Thymus (tissue), 11 donors: ENCODE data around the gene AKR1E2. TPM values are rescaled to one million over a fixed set of nuclear protein-coding genes. Genes with fewer than 3 reads are reported as not detected.

Experiments
- DNase-seq, 9 donors: peaks; one replicate each; pipeline ENCODE4 v3.0.0-alpha.2; 2013; ENCODE audit warnings: low spot score in 9 of 9, low read depth in 6 of 9, missing footprints in 1 of 9
- H3K27ac ChIP-seq, 2 donors: one replicate each; pipeline ENCODE4 v1.5.1; 2013; ENCODE audit warnings: control low read depth in 1 of 2, low read depth in 1 of 2, low read length in 1 of 2, mild to moderate bottlenecking in 1 of 2, moderate library complexity in 1 of 2
- H3K27me3 ChIP-seq, 2 donors: one replicate each; pipeline ENCODE4 v1.5.1; 2013; ENCODE audit warnings: low read length in 1 of 2; ENCODE audit not compliant: control insufficient read depth in 2 of 2, insufficient read depth in 1 of 2
- H3K36me3 ChIP-seq, 2 donors: one replicate each; pipeline ENCODE4 v1.5.1; 2013; ENCODE audit warnings: low read length in 1 of 2, mild to moderate bottlenecking in 1 of 2, moderate library complexity in 1 of 2; ENCODE audit not compliant: control insufficient read depth in 2 of 2, insufficient read depth in 2 of 2
- H3K4me1 ChIP-seq, 2 donors: one replicate each; pipeline ENCODE4 v1.5.1; 2013; ENCODE audit warnings: low read length in 2 of 2; ENCODE audit not compliant: control insufficient read depth in 2 of 2, insufficient read depth in 2 of 2
- H3K4me3 ChIP-seq, 2 donors: one replicate each; pipeline ENCODE4 v1.5.1; 2013; ENCODE audit warnings: low read length in 2 of 2, control low read depth in 1 of 2, mild to moderate bottlenecking in 1 of 2
- H3K9me3 ChIP-seq, 2 donors: one replicate each; pipeline ENCODE4 v1.5.1; 2013; ENCODE audit warnings: low read length in 1 of 2, mild to moderate bottlenecking in 1 of 2; ENCODE audit not compliant: control insufficient read depth in 2 of 2, insufficient read depth in 1 of 2
- WGBS: extraction: QIAGEN DNeasy Blood & Tissue Kit; methylation state at CpG from one replicate; pipeline ENCODE4 v1.1.7; 2013; 5-methylcytosine and 5-hydroxymethylcytosine counted together
- polyA plus RNA-seq: library from polyadenylated mRNA; stranded (reverse); fragments of 200-250 nt; gene quantifications from one replicate; pipeline ENCODE4 v1.2.3, GENCODE V29; 2013
- total RNA-seq: library from RNA; stranded (reverse); fragments of 120-200 nt; gene quantifications from one replicate; pipeline ENCODE4 v1.2.4, GENCODE V29; 2013
- donor health status: healthy.

Gene AKR1E2
- total and polyA plus RNA-seq, 2 donors, result 1.4 to 3.4 TPM

GRCh38 chr10:4834898-4835405, 8.9 kb downstream of the AKR1E2 start:
- DNase-seq, result no peak
- peaks cover 0 to 3% of the 10 kb centered on the region in 2 donors for H3K4me1 ChIP-seq
- no peaks in the 10 kb centered on the region for H3K27me3 ChIP-seq
- no peak overlapping the region for H3K27ac ChIP-seq
- H3K4me3 ChIP-seq, result no peak overlapping the region
- WGBS, result 93% methylated on average over 4 of the region's 4 CpGs
- no peaks in the 10 kb centered on the region for H3K9me3 ChIP-seq
- peaks cover 0 to 2% of the 10 kb centered on the region in 2 donors for H3K36me3 ChIP-seq

GRCh38 chr10:4835494-4835918, 9.5 kb downstream of the AKR1E2 start:
- DNase-seq, result no peak
- H3K4me3 ChIP-seq, result no peak overlapping the region
- no peaks in the 10 kb centered on the region for H3K27me3 ChIP-seq
- H3K9me3 ChIP-seq, result no peaks in the 10 kb centered on the region
- peaks cover 0 to 3% of the 10 kb centered on the region in 2 donors for H3K4me1 ChIP-seq
- no peak overlapping the region for H3K27ac ChIP-seq
- WGBS, result 93% methylated on average over 5 of the region's 5 CpGs
- peaks cover 0 to 2% of the 10 kb centered on the region in 2 donors for H3K36me3 ChIP-seq

GRCh38 chr10:4836416-4836969, 10.5 kb downstream of the AKR1E2 start:
- H3K4me3 ChIP-seq, result no peak overlapping the region
- H3K27ac ChIP-seq, result no peak overlapping the region
- DNase-seq, result no peak
- 98% methylated on average over 8 of the region's 8 CpGs for WGBS
- H3K4me1 ChIP-seq, result peaks cover 0 to 3% of the 10 kb centered on the region in 2 donors
- no peaks in the 10 kb centered on the region for H3K27me3 ChIP-seq
- peaks cover 0 to 2% of the 10 kb centered on the region in 2 donors for H3K36me3 ChIP-seq
- no peaks in the 10 kb centered on the region for H3K9me3 ChIP-seq

- 98% methylated on average over 1 of the region's 1 CpG for WGBS
- Histone ChIP-seq H3K4me3 (no peak overlapping the region), H3K4me1 (peaks cover 0 to 3% of the 10 kb centered on the region in 2 donors), H3K36me3 (no peaks in the 10 kb centered on the region), H3K9me3 (no peaks in the 10 kb centered on the region), H3K27me3 (no peaks in the 10 kb centered on the region), H3K27ac (no peak overlapping the region)
- no peak for DNase-seq
These were observed 11.5 kb downstream of the AKR1E2 start for GRCh38 chr10:4837551-4837950.

- Histone ChIP-seq H3K36me3 (no peaks in the 10 kb centered on the region), H3K9me3 (no peaks in the 10 kb centered on the region), H3K4me1 (peaks cover 0 to 3% of the 10 kb centered on the region in 2 donors), H3K27ac (no peak overlapping the region), H3K4me3 (no peak overlapping the region), H3K27me3 (no peaks in the 10 kb centered on the region)
- DNase-seq, result no peak
- 91% methylated on average over 3 of the region's 3 CpGs for WGBS
These were observed 12.7 kb downstream of the AKR1E2 start for GRCh38 chr10:4838743-4839142.

- 94% methylated on average over 4 of the region's 4 CpGs for WGBS
- no peak overlapping the region for H3K27ac ChIP-seq
- no peaks in the 10 kb centered on the region for H3K27me3 ChIP-seq
These were observed 13.3 kb downstream of the AKR1E2 start for GRCh38 chr10:4839353-4839752.

GRCh38 chr10:4840151-4840550, 14.1 kb downstream of the AKR1E2 start:
- Histone ChIP-seq H3K27me3 (no peaks in the 10 kb centered on the region), H3K4me1 (peaks cover 0 to 3% of the 10 kb centered on the region in 2 donors), H3K9me3 (no peaks in the 10 kb centered on the region), H3K27ac (no peak overlapping the region), H3K4me3 (no peak overlapping the region), H3K36me3 (no peaks in the 10 kb centered on the region)
- no peak for DNase-seq
- WGBS, result 93% methylated on average over 2 of the region's 2 CpGs

More at GRCh38 chr10:4839353-4839752, 13.3 kb downstream of the AKR1E2 start:
- Histone ChIP-seq H3K9me3 (no peaks in the 10 kb centered on the region), H3K4me1 (peaks cover 0 to 3% of the 10 kb centered on the region in 2 donors), H3K36me3 (no peaks in the 10 kb centered on the region), H3K4me3 (no peak overlapping the region)
- no peak for DNase-seq

- DNase-seq, result no peak
- Histone ChIP-seq H3K4me3 (no peak overlapping the region), H3K36me3 (no peaks in the 10 kb centered on the region), H3K4me1 (no peaks in the 10 kb centered on the region), H3K27me3 (no peaks in the 10 kb centered on the region), H3K27ac (no peak overlapping the region), H3K9me3 (no peaks in the 10 kb centered on the region)
- 96% methylated on average over 16 of the region's 16 CpGs for WGBS
These were observed 17.6 kb downstream of the AKR1E2 start for GRCh38 chr10:4843525-4844180.

- H3K27ac ChIP-seq, result no peak overlapping the region
- WGBS, result 97% methylated on average over 25 of the region's 25 CpGs
- H3K27me3 ChIP-seq, result no peaks in the 10 kb centered on the region
- H3K9me3 ChIP-seq, result no peaks in the 10 kb centered on the region
- no peak for DNase-seq
- H3K4me1 ChIP-seq, result peaks cover 0 to 3% of the 10 kb centered on the region in 2 donors
- H3K36me3 ChIP-seq, result no peaks in the 10 kb centered on the region
- no peak overlapping the region for H3K4me3 ChIP-seq
These were observed 18.9 kb downstream of the AKR1E2 start for GRCh38 chr10:4844864-4845263.
